Frontal cortex (tissue), 4 donors: Measurements from ENCODE around the gene MED4. TPM values are rescaled to one million over a fixed set of nuclear protein-coding genes. Genes with fewer than 3 reads are reported as not detected.
A peak's percentile ranks its signal among the peaks of the same experiment; 100 is the strongest.

Source experiments
- DNase-seq, 2 donors: peaks; one replicate each; pipeline ENCODE4 v3.0.0; 2012; ENCODE audit warnings: low spot score in 2 of 2
- FAIRE-seq: peaks from 2 replicates; lab custom pipeline; 2012; peaks lifted over from hg19 to GRCh38; lab: Jason Lieb, UNC
- total RNA-seq: library from RNA; depleted of rRNA; stranded (reverse); fragments of >200 nt; gene quantifications from one replicate; pipeline ENCODE4 v1.2.3, GENCODE V29; 2014
- donor health status: control.
- donor health status: control.
- donor health status: control.

The MED4 gene
- 37.9 TPM for total RNA-seq

GRCh38 chr13:48094781-48095502, at the start of gene MED4:
MED4 (minus strand) TSS chr13:48095104; CDS start chr13:48095078, 26 bp downstream.
- FAIRE-seq (no peak), DNase-seq (peak; percentile 84 to 93)

DNA sequence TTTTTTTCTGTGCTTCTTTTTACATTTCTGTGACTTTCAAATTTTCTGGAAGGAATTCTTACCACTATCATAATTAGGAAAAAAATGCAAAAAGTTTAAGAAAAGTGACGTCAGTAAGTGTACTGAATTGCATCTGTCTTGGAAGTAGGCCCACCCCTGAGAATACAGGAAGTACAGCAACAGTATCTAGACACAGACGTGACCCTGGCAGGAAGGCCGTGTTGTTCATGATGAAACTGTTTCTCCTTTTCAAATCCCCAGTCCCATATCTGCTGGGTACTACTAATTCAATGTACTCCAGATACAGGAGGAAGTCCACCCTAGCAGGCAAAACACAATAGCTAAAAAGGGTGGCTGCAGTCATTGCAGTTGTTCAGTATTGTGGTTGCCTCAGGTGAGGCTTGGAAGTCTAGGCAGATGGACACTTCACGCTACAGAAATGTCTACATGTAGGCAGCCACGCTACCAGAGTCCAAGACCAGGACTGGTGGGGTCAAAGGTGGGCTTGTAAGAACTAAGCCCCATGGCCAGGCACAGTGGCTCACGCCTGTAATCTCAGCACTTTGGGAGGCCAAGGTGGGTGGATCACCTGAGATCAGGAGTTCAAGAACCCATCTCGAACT, 49.6 kb upstream of the MED4 start:
- FAIRE-seq, result no peak
- peak in 1 of 2 donors; percentile 17 for DNase-seq

DNA sequence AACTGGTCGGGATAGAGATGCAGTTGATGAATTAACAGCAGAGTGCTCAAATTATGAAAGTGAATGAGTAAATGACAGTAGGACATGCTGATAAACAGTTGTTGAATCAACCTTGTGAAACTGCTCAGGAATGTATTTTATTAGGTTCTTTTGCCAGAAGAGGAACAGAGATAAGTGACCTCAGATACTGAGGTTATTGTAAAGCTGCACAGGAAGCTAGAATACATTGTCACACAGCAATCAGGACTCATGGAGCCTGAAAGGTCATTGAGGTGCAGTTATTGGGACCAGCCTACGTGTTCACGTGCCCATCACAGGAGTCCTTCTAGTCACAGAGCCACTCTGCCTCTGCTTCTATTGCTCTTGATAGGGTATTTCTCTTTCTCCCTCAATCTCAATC, 47.5 kb upstream of the MED4 start:
- no peak for FAIRE-seq

DNA sequence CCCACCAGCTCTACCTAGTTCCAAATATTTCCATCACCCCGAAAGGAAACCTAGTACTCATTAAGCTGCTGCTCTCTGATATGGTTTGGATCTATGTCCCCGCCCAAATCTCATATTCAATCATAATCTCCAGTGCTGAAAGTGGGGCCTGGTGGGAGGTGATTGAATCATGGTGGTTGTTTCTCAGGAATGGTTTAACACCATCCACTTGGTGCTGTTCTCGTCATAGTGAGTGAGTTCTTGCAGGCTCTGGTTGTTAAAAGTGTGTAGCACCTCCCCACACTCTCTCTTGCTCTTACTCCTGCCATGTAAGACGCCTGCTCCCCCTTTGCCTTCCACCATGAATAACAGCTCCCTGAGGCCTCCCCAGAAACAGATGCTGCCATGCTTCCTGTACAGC, 43.4 kb upstream of the MED4 start:
- DNase-seq (no peak), FAIRE-seq (no peak)

More for the DNA sequence above, 47.5 kb upstream of the MED4 start:
- no peak for DNase-seq

- no peak for DNase-seq
- FAIRE-seq, result no peak
Measured at GRCh38 chr13:48132961-48133360, 38.1 kb upstream of the MED4 start.

DNA sequence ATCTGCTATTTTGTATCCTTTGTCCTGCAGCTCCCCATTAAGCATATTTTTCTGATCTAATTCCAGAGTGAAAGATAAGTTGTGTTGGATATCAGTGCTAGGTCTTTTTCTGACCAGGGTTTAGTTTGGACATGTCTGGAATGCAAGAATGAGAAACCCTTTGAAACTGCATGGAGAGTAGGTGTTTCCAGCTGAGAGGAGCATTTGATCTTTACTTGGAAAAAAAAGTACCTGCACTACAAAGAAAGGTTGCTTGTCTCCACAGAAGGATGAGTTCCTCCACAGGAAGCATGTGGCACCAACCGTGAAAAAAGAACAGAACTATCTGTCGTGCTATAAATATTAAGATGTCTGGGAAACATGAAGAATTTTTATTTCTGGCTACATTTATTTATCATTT, 36.6 kb upstream of the MED4 start:
- no peak for DNase-seq
- FAIRE-seq, result no peak

DNA sequence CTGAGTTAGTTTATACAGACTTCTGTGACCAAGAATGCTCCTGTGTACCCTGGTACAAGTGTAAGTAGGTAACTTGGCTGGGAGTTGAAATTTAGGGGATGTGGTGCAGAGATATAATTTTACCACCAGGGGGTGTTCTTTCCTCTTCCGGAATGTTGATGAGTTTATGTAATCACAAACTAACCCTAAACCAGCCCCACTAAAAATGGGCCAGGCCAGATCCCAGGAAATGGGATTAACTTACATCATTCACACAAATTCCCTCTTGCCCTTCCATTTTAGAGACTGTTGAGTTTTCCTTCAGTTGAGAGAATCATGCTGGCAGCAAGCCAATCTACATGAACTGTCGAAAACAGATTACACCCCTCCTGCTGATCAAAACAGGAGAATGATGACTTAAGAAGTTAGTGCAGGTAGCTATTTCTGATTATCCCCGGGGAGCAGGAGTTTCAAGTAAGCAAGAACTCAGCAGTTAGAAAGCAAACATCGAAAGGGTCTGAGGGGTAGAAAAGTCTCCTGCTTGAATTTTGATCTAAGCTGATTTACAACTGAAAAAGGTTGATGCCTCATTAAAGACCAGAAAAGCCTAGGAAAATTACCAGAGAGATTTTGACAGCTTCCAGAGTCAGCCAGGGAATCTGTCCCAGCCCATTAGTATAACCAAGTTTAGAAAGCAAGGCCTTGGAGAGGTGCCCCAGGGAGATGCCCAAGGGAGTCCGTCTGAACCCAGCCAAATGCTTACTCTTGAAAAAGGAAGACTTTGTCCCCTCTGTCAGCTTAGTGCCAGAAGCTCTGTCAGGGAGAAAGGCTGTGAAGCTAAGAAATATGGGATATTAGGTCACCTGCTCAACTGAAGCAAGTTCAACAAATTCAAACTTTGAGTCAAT, 32.3 kb upstream of the MED4 start:
- DNase-seq, result peak; percentile 30 to 54
- no peak for FAIRE-seq

DNA sequence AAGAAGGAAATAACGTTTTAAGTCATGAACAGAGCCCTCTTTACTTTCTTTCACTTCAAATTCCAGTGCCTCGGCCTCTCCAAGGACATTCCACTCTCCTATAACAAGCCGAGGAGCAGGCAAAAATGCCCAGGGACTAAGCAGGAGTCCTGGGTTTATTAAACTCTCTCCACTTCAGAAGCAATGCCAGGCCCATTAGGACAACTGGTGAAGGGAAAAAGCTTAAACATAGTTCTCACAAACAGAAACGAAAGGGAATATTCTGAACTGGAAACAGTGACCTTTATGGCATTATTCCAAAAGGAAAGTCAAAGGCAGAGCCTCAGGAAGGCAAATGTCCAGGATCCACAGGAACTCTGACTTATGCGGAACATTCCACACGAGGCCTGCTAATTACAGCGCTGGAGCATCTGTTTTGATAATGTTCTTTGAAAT, 30.9 kb upstream of the MED4 start:
- FAIRE-seq (no peak), DNase-seq (no peak)

DNA sequence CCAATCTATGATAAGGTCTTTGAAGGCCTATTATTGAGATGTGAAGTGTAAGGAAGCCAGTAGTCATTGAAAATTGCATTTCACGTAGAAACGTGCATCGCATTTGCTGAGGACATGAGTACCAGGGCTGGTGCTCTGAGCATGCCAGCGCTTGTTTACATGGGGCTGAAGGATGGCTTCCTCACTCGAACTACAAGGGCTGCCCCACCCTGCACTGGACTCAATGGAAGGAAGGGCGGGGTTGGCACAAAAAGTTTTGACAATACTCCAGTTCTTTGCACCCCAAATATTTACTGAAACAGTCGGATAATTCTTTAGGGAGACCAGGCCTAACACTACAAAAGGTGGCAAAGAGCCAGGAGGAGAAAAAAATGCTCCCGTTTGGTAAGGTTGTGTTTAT, 28.9 kb upstream of the MED4 start:
- DNase-seq (no peak), FAIRE-seq (no peak)

GRCh38 chr13:48121733-48122132, 26.8 kb upstream of the MED4 start:
- DNase-seq, result no peak
- no peak for FAIRE-seq

DNA sequence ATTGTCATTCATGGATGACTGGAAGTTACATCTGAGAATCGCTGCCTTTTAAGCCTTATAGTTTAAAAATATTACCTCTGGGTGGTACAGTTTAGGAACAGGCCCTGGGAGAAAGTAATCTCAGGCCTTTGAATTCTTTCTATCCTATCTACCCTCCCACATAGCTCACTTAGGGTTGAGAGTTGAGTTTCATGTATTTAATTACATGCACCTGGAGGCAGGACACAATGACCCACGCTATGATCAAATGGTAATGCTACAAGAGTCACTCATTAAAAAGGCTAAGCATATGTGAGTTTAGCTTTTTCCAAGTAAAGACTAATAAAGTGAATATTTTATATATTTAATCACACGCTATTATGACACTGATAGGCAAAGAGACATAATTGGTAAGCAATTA, 25.3 kb upstream of the MED4 start:
- DNase-seq (no peak), FAIRE-seq (no peak)

DNA sequence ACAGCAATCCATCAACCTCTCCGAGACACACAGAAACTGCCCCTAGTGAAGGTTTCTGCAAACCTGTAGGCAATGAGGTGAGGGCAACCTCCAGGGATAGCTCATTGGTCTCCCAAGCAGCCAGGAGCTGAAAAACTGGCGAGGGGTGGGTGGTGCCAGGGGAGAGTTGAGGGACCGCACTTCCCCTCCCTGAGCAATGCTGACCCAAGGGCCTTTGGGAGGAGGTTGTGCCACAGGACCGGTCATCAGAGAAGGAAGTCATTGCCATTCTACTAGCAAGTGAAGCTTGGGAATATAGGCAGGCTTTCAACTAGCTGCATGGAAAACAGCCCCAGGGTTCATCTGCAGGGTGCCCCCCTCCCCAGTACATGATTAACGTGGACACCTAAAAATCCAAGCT, 23.1 kb upstream of the MED4 start:
- DNase-seq (no peak), FAIRE-seq (no peak)

DNA sequence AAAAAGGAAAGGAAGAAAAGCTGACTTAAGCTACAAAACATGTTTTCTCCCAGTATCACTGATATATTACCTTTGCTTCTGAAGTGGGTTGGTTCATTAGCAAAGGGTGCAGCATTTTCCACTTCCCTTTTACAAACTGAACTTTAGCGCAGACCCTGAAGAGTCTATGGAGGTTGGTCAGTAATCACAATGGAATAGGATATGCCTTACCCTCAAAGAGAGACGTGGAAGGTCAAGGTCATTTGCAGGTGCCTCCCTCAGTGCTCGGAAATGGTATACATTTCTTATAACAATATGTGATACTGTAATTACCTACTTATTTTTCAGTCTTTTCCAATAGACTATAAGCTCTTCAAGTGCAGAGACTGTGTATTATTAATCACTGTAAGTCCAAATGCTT, 21.9 kb upstream of the MED4 start:
- no peak for DNase-seq
- FAIRE-seq, result no peak

- no peak for DNase-seq
- no peak for FAIRE-seq
Measured at GRCh38 chr13:48113756-48114130, 18.8 kb upstream of the MED4 start.

- DNase-seq, result no peak
- no peak for FAIRE-seq
Measured at GRCh38 chr13:48112896-48113755, 18.2 kb upstream of the MED4 start.

DNA sequence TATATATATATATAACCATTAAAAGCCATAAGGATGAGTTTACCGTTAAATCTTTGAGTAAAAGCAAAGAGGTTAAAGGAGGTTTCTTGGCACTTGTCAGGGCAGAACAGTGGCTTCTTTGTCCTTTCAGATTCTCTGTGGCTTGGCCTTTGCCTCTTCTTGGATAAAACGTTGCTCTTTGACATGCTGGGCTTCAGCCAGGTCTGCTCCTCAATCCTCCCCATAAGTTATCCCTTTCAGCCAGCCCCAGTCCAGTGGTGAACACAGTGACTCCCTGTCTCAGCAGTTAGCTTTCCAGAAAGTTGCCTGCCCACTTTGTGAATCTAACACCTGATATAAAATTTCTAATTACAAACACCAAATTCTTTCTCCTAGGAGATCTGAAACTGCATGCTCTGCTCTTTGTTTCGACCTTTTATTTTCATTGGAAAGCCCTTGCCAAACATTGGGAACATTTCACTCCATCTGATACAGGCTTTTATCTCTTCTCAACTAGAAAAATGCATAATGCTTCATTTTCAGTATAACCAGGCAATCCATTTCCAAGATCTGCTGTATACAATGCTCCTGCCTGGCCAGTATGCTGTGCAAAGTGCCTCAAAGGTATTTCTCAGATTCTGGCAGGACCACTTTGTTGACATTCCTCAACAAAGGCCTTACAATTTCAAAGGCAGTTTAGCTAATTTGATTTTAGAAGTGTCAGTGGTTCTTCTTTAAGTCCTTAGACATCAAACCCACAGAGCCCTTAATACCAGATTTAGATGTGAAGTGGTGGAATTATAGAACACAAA, 16.2 kb upstream of the MED4 start:
- DNase-seq (no peak), FAIRE-seq (no peak)

GRCh38 chr13:48110132-48110868, 15.4 kb upstream of the MED4 start:
- no peak for DNase-seq
- FAIRE-seq, result no peak

GRCh38 chr13:48108106-48108505, 13.2 kb upstream of the MED4 start:
- no peak for DNase-seq
- FAIRE-seq, result no peak
